ENCODE results near the gene METTL26.
A peak's percentile ranks its signal among the peaks of the same experiment; 100 is the strongest.

METTL26 gene

DNA sequence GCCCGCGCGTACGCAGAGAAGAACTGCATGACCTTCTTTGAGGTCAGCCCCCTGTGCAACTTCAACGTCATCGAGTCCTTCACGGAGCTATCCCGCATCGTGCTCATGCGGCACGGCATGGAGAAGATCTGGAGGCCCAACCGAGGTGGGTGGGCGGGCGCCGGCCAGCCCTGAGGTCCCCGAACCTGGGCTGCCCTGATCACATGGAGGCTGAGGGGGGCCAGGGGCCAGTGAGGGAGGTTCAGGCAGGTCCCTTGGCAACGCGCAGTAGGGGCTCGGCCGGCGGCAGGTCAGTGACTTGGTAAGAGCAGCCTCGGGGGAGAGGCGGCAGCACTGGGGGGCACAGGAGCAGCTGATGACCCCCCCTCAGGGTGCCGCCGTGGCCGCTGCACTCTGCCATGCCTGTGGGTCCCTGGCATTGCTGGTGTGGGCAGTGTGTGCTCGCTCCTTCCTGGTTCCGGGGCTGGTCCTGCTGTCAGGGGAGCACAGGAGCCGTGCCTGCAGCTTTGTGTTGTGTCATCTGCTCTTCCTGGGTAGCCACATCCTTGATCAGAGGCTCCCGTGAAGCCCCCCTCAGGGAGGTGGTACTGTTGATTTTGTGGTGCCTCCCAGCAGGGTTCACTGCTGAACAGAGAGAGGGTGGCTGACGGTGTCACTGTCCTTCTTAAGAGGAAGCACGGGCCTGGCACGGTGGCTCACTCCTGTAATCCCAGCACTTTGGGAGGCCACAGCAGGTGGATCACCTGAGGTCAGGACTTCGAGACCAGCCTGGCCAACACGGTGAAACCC, 9.9 kb downstream of the METTL26 start:
- DNase-seq (ENCODE audit: low read depth): no peak
- H3K36me3 ChIP-seq (ENCODE audit: control insufficient read depth, insufficient read depth, low read length, severe bottlenecking): peaks cover 11% of the 10 kb centered on the region
- H3K4me1 ChIP-seq (ENCODE audit: control insufficient read depth, insufficient read depth, low read length): peaks cover 32% of the 10 kb centered on the region
- no peaks in the 10 kb centered on the region for H3K27me3 ChIP-seq (replicated peaks; ENCODE audit: control insufficient read depth, insufficient read depth, low read length)
- H3K9me3 ChIP-seq (ENCODE audit: control insufficient read depth, low read length): no peaks in the 10 kb centered on the region
- peak overlapping the region; percentile 39 for H3K9ac ChIP-seq (ENCODE audit: low read length)
- H3K4me3 ChIP-seq (ENCODE audit: low read length): no peak overlapping the region

DNA sequence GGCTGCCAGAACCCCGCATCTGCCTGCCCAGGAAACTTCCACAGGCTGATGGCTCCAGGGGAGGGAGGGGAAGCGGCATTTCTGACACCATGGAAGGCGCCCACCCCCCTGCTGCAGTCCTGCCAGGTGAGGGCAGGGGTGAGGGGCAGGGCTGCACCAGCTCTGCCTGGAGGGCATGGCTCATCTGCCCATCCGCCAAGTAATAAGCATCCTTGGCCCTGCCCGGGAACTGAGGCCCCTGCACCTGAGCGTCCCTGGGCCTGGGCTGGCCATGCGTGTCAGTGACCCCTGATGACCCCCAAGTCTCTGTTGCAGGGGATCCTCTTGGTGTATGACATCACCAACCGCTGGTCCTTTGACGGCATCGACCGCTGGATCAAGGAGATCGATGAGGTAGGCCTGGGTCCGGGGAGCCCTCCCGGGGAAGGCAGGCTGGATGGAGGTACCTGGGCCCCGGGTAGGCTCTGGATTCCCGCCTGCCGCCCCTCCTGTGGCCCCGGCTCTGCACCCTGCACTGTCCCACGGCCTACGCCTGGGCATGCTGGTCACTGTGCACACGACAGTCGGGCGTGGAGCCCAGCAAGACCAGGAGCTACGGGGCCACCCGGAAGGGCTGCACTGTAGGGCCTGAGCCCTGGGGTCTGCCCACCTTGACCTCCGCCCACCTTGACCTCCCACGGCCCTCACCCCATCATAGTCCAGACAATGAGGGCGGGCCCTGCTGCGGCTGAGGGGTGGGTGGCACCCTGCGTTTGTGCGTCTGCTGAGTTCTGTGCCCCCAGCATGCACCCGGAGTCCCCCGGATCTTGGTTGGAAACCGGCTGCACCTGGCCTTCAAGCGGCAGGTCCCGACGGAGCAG, 10.8 kb downstream of the METTL26 start:
- no peak for DNase-seq (ENCODE audit: low read depth)
- Histone ChIP-seq H3K4me3 (ENCODE audit: low read length) (no peak overlapping the region), H3K27me3 (replicated peaks; ENCODE audit: control insufficient read depth, insufficient read depth, low read length) (no peaks in the 10 kb centered on the region), H3K9me3 (ENCODE audit: control insufficient read depth, low read length) (no peaks in the 10 kb centered on the region), H3K9ac (ENCODE audit: low read length) (no peak overlapping the region), H3K4me1 (ENCODE audit: control insufficient read depth, insufficient read depth, low read length) (peaks cover 30% of the 10 kb centered on the region), H3K36me3 (ENCODE audit: control insufficient read depth, insufficient read depth, low read length, severe bottlenecking) (peaks cover 11% of the 10 kb centered on the region)

DNA sequence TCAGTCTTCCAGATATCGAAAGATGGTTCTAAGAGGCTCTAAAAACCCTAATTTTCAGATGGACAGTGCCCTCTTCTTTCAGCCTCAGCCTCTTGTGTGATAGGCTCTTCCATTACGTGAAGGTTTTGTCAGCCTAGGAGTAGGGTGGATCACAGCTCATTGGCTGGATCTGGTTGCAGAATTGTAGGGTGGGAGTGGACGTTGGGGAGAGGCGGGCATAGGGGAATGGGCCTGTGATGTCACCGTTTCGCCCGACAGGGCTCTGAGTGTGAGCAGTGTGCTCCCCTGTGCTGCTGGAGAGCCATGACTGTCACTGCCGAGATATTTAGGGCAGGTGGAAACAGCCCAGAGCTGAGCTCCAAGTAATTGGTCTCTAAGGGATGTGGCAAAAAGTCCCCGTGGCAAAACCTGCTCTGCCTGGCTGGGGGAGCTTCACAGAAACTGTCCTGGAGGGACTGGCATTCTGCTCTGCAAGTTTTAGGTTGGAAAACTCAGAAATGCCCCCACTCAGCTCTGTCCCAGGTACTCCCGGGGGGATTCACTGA, 11.5 kb downstream of the METTL26 start:
- Histone ChIP-seq H3K36me3 (ENCODE audit: control insufficient read depth, insufficient read depth, low read length, severe bottlenecking) (peaks cover 11% of the 10 kb centered on the region), H3K4me3 (ENCODE audit: low read length) (no peak overlapping the region), H3K9ac (ENCODE audit: low read length) (no peak overlapping the region), H3K4me1 (ENCODE audit: control insufficient read depth, insufficient read depth, low read length) (peaks cover 24% of the 10 kb centered on the region), H3K9me3 (ENCODE audit: control insufficient read depth, low read length) (no peaks in the 10 kb centered on the region), H3K27me3 (replicated peaks; ENCODE audit: control insufficient read depth, insufficient read depth, low read length) (no peaks in the 10 kb centered on the region)
- DNase-seq (ENCODE audit: low read depth): no peak

DNA sequence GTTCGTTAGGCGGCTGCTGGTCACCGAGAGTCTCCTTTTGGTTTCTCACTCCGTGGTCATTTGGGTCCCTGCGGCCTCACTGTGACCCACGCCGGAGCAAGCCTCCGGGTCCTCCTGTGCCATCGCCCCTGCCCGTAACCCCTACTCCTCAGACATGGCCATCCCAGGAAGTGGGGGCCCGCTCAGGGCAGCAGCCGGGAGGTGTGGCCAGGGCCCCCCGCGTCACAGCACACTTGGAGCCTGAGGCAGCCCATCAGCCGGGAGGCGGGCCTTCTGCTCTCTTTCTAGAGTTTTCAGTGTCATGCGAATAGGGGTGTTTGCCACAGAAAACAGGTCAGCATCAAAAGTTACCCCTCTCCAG, 13.2 kb downstream of the METTL26 start:
- Histone ChIP-seq H3K9ac (ENCODE audit: low read length) (peak overlapping the region; percentile 46), H3K36me3 (ENCODE audit: control insufficient read depth, insufficient read depth, low read length, severe bottlenecking) (peaks cover 8% of the 10 kb centered on the region), H3K4me3 (ENCODE audit: low read length) (peak overlapping the region; percentile 27), H3K4me1 (ENCODE audit: control insufficient read depth, insufficient read depth, low read length) (peaks cover 24% of the 10 kb centered on the region), H3K9me3 (ENCODE audit: control insufficient read depth, low read length) (no peaks in the 10 kb centered on the region), H3K27me3 (replicated peaks; ENCODE audit: control insufficient read depth, insufficient read depth, low read length) (no peaks in the 10 kb centered on the region)
- DNase-seq (ENCODE audit: low read depth): no peak

DNA sequence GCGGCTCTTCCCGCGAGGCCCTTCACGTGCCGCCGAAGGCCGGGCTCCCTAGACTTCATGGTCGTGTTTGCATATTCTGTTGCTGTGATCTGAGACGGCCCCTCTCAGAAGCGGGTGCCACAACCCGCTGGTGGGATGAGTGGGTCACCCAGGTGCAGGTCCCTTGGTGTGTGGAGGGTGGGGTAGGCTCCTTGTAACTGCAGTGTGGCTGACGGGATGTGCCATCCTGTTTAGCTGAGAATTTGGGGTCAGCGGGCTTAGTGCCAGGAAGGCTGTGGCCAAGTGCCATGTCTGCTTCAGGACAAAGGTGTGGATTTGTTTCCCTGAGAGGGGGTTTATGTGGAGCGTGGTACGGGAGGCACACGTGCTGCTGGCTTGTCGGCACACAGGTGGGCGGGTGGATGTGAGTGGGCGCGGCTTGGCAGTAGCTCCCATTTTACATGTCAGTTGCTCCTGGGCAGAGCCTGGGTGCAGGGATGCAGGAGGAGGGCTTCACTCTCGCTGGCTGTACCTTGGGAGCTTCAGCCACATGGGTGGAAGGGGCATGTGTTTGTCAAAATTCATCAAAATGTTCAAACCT, 14.5 kb downstream of the METTL26 start:
- no peaks in the 10 kb centered on the region for H3K9me3 ChIP-seq (ENCODE audit: control insufficient read depth, low read length)
- no peak overlapping the region for H3K9ac ChIP-seq (ENCODE audit: low read length)
- no peak for DNase-seq (ENCODE audit: low read depth)
- peaks cover 3% of the 10 kb centered on the region for H3K36me3 ChIP-seq (ENCODE audit: control insufficient read depth, insufficient read depth, low read length, severe bottlenecking)
- H3K4me3 ChIP-seq (ENCODE audit: low read length): no peak overlapping the region
- H3K4me1 ChIP-seq (ENCODE audit: control insufficient read depth, insufficient read depth, low read length): peaks cover 15% of the 10 kb centered on the region
- no peaks in the 10 kb centered on the region for H3K27me3 ChIP-seq (replicated peaks; ENCODE audit: control insufficient read depth, insufficient read depth, low read length)

DNA sequence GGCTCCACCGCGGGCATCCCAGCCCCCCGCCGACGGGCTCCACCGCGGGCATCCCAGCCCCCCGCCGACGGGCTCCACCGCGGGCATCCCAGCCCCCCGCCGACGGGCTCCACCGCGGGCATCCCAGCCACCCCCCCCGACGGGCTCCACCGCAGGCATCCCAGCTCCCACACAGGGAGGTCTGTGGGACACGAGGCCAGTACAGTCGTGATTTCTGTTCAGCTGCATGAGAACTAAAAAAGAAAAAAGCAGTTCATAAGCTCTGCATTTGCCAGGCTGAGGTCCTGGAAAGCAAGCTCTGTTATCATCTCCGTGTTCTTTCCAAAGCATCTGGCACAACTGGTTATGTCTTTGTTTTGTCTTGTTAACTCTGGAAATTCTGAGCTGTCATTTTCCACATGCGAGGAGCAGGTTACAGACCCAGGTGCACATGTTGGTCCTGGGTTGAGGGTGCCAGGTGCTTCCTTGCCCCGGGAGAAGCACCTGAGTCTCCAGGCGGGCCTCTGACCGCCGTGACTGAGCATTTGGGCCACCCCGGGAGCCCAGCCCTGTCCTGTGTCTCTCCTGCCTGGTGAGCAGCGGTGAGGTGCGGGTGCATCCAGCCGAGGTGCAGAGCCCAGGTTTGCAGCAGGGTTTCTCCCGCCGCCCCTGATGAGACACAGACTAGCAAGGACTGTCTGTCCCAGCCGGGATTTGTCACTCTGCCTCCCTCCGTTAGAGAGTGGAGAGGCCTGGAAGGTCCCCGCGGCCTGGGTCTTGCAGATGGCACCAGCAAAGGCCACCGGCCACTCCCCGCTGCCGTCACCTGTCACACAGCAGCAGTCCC, 15.2 kb downstream of the METTL26 start:
- no peaks in the 10 kb centered on the region for H3K27me3 ChIP-seq (replicated peaks; ENCODE audit: control insufficient read depth, insufficient read depth, low read length)
- peaks cover 3% of the 10 kb centered on the region for H3K36me3 ChIP-seq (ENCODE audit: control insufficient read depth, insufficient read depth, low read length, severe bottlenecking)
- H3K4me3 ChIP-seq (ENCODE audit: low read length): no peak overlapping the region
- H3K4me1 ChIP-seq (ENCODE audit: control insufficient read depth, insufficient read depth, low read length): peaks cover 10% of the 10 kb centered on the region
- H3K9me3 ChIP-seq (ENCODE audit: control insufficient read depth, low read length): no peaks in the 10 kb centered on the region
- no peak for DNase-seq (ENCODE audit: low read depth)
- no peak overlapping the region for H3K9ac ChIP-seq (ENCODE audit: low read length)

DNA sequence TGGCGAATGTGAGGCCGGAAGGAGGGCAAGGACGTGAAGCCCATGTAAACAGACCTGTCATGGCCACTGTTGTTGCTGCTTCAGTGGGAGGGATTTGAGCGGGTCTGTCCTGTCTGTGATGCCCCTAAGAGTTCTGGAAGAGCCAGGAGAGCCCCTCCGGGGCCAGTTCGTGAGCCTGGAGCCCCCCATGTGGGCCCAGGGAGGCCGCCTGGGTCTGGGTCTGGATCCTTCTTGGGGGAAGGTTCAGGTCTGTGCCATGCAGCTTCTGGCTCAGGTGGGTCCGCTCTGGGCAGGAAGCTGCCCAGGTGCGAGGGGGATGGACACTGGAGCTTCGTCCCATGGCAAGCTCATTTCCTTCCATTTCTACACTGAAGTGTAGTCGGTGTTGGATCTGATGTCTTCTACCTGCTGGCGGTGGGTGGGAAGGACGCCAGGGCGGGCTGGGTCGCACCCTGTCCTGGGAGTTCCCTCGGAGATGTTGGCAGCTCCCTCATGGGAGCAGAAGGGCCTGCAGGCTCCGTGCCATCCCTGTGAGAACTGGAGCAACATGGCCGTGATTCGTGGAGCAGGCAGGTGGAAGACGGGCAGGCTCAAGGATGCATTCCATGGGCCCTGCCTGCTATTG, 16.5 kb downstream of the METTL26 start:
- Histone ChIP-seq H3K4me1 (ENCODE audit: control insufficient read depth, insufficient read depth, low read length) (peaks cover 10% of the 10 kb centered on the region), H3K4me3 (ENCODE audit: low read length) (no peak overlapping the region), H3K36me3 (ENCODE audit: control insufficient read depth, insufficient read depth, low read length, severe bottlenecking) (peaks cover 3% of the 10 kb centered on the region), H3K9ac (ENCODE audit: low read length) (no peak overlapping the region), H3K9me3 (ENCODE audit: control insufficient read depth, low read length) (no peaks in the 10 kb centered on the region), H3K27me3 (replicated peaks; ENCODE audit: control insufficient read depth, insufficient read depth, low read length) (no peaks in the 10 kb centered on the region)
- DNase-seq (ENCODE audit: low read depth): no peak

DNA sequence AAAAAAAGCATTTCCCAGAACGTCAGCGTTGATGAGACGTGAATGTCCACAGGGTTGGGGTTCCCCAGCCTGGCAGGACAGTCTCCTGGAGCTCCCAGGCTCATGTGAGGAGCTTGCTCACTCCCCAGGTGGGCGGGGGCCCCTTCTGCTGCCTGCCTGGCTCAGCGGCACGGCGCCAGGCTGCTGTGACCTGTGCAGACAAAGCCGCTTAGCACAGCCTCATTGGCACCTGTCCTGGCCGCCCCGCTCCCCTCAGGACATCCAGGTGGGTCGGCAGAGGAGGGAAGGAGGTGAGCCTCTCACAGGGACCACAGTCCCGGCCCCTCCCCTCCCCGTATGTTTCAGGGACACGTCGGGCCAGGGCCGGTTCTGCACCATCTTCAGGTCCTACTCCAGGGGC, 18.2 kb downstream of the METTL26 start:
- Histone ChIP-seq H3K9me3 (ENCODE audit: control insufficient read depth, low read length) (no peaks in the 10 kb centered on the region), H3K4me1 (ENCODE audit: control insufficient read depth, insufficient read depth, low read length) (peaks cover 10% of the 10 kb centered on the region), H3K4me3 (ENCODE audit: low read length) (no peak overlapping the region), H3K27me3 (replicated peaks; ENCODE audit: control insufficient read depth, insufficient read depth, low read length) (no peaks in the 10 kb centered on the region), H3K36me3 (ENCODE audit: control insufficient read depth, insufficient read depth, low read length, severe bottlenecking) (no peaks in the 10 kb centered on the region), H3K9ac (ENCODE audit: low read length) (no peak overlapping the region)
- no peak for DNase-seq (ENCODE audit: low read depth)

DNA sequence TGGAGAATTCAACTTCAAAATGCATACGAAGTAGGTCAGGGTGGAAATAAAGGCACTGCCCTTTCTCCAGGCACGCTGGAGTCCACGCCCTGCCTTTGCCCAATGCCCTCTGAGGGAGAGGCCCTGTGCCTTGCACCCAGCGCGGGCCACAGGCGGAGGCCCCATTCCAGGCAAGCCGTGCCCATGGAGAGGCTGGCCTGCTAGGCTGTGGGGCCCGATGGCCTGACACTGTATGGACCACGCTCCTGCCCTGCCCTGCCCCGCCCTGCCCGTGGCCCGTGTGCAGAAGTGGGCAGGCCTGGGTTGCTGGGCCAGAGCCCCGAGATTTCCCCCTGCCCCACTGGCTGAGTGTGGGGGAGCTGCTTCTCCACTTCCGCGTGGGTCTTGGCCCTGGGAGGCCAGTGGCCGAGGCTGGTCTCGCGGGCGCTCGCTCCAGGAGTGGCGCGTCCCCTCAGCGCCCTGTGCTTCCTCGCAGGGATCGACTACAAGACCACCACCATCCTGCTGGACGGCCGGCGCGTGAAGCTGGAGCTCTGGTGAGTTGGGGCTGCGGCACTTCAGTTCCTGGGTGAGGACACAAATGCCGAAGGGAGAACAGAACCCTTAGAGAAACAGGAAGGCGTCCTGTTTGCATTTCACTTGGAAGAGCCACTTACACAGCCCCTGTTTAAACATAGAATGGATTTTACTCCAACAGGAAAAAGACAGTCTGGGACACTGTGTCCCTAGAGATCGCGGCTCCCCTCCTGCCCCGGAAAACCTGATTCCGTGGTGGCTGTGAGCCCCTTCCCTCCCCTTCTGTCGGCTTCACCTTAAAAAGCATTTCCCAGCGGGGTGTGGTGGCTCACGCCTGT, 19.1 kb downstream of the METTL26 start:
- no peak overlapping the region for H3K4me3 ChIP-seq (ENCODE audit: low read length)
- peaks cover 5% of the 10 kb centered on the region for H3K4me1 ChIP-seq (ENCODE audit: control insufficient read depth, insufficient read depth, low read length)
- no peaks in the 10 kb centered on the region for H3K27me3 ChIP-seq (replicated peaks; ENCODE audit: control insufficient read depth, insufficient read depth, low read length)
- H3K9ac ChIP-seq (ENCODE audit: low read length): no peak overlapping the region
- no peaks in the 10 kb centered on the region for H3K36me3 ChIP-seq (ENCODE audit: control insufficient read depth, insufficient read depth, low read length, severe bottlenecking)
- no peaks in the 10 kb centered on the region for H3K9me3 ChIP-seq (ENCODE audit: control insufficient read depth, low read length)
- no peak for DNase-seq (ENCODE audit: low read depth)

DNA sequence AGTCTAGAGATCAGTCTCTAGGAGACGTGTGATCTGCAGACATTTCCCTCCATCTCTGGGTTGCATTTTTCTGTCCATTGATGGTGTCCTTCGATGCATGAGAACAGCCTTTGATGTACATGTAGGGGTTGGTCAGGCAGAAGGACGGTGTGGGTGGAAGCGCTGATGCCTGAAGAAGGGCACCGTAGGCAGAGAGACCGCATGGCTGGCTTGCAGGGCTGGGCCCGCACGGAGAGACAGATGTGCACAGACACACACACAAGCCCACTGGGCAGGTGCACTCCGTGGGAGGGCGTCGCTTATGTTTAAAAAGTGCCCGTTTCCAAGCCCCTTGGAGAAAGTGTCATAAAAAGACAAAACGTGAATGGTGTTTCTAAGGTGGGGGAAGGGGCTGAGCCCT, 21.0 kb downstream of the METTL26 start:
- H3K36me3 ChIP-seq (ENCODE audit: control insufficient read depth, insufficient read depth, low read length, severe bottlenecking): no peaks in the 10 kb centered on the region
- no peak for DNase-seq (ENCODE audit: low read depth)
- H3K27me3 ChIP-seq (replicated peaks; ENCODE audit: control insufficient read depth, insufficient read depth, low read length): no peaks in the 10 kb centered on the region
- H3K9ac ChIP-seq (ENCODE audit: low read length): no peak overlapping the region
- H3K4me1 ChIP-seq (ENCODE audit: control insufficient read depth, insufficient read depth, low read length): no peaks in the 10 kb centered on the region
- no peak overlapping the region for H3K4me3 ChIP-seq (ENCODE audit: low read length)
- H3K9me3 ChIP-seq (ENCODE audit: control insufficient read depth, low read length): no peaks in the 10 kb centered on the region

All from adipocyte (in vitro differentiated cells).